Spinal cord (tissue), 10 donors: ENCODE data around the gene AP2B1. TPM values are rescaled to one million over a fixed set of nuclear protein-coding genes. Genes with fewer than 3 reads are reported as not detected.

Source experiments
- DNase-seq, 6 donors: peaks; one replicate each; pipeline versions ENCODE4 v3.0.0 to v3.0.0-alpha.2; 2013 to 2015; ENCODE audit warnings: low spot score in 6 of 6, low read depth in 4 of 6
- H3K27ac ChIP-seq: one replicate; pipeline ENCODE4 v1.5.1; 2013; ENCODE audit warnings: low read depth, low read length, control low read depth
- H3K27me3 ChIP-seq: one replicate; pipeline ENCODE4 v1.6.1; 2013; ENCODE audit warnings: low read length; ENCODE audit not compliant: control insufficient read depth, insufficient read depth
- H3K36me3 ChIP-seq: one replicate; pipeline ENCODE4 v1.6.1; 2013; ENCODE audit warnings: low read length; ENCODE audit not compliant: control insufficient read depth, insufficient read depth
- H3K4me1 ChIP-seq: one replicate; pipeline ENCODE4 v1.6.1; 2013; ENCODE audit warnings: low read length; ENCODE audit not compliant: control insufficient read depth, insufficient read depth
- H3K4me3 ChIP-seq: one replicate; pipeline ENCODE4 v1.5.1; 2013; ENCODE audit warnings: low read depth, low read length, control low read depth
- H3K9me3 ChIP-seq: one replicate; pipeline ENCODE4 v1.6.1; 2013; ENCODE audit warnings: low read length; ENCODE audit not compliant: control insufficient read depth, insufficient read depth
- WGBS: methylation state at CpG from one replicate; pipeline ENCODE4 v1.1.5; 2013; ENCODE audit warnings: missing lambda C conversion rate; ENCODE audit not compliant: insufficient coverage; 5-methylcytosine and 5-hydroxymethylcytosine counted together
- polyA plus RNA-seq, 2 donors: library from polyadenylated mRNA; unstranded; fragments of 120-200 nt; gene quantifications; one replicate each; pipeline ENCODE4 v1.2.1, GENCODE V29; 2013; ENCODE audit not compliant: insufficient read length in 2 of 2
- total RNA-seq, 2 donors: library from RNA; depleted of rRNA in 1 of 2; stranded (reverse); fragments of 120-200 nt in 1 of 2; fragments of >200 nt in 1 of 2; gene quantifications; one replicate each; pipeline versions ENCODE4 v1.2.3 to v1.2.4, GENCODE V29; 2013 to 2014
- donor health status: healthy.

Gene AP2B1
- total and polyA plus RNA-seq, 4 donors = 115 to 287 (median 217) TPM

DNA sequence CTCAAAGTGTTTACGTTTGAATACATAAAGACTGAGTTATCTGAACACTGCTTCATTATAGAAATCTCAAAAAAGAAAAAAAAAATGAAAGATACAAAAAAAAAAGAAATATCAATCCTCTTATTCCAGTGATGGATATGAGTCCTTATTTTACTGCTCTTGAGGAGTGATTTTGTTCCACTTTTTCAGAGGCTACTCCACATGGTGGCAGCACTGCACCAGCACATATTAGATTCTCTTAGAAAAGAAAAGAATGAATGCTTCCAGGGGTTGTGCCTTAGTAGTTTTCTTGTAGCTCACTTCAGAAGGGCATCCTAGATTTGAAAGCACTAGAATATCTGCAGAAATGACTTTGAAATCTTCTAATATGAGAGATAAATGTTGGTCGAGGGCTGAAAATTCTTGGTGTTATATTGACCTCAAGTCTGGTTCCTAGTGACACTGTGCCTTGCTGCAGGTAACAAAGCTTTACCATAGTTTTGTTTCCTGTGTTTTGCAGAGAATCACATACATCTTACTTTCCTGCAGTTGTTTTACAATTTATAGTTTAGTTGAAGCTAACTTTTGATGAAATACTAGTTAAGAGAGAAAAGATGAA lies 25.9 kb downstream of the AP2B1 start:
- no peak overlapping the region for H3K4me3 ChIP-seq
- no peaks in the 10 kb centered on the region for H3K27me3 ChIP-seq
- no peak overlapping the region for H3K27ac ChIP-seq
- DNase-seq = peak; percentile 13 to 90 (median 57)
- no CpG with 5 or more reads among the region's 2 CpGs for WGBS
- no peaks in the 10 kb centered on the region for H3K4me1 ChIP-seq
- peaks cover 18% of the 10 kb centered on the region for H3K36me3 ChIP-seq
- H3K9me3 ChIP-seq = no peaks in the 10 kb centered on the region

DNA sequence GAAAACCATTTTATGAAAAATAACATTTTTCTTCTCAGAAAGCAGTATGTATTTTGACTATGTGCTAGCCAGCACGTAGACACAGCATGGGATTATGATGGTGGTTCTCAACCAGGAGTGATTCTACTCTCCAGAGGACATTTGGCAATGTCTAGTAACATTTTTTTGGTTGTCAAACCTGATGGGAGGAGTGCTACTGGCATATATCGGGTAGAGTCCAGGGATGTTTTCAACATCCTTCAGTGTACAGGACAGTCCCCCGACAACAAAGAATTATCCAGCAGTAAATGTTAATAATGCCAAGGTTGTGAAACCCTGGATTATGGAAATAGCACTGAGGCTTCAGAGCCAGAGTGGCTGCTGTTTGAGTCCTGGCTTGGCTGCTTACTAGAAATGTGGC lies 27.7 kb downstream of the AP2B1 start:
- peaks cover 10% of the 10 kb centered on the region for H3K36me3 ChIP-seq
- no peak for DNase-seq
- no peak overlapping the region for H3K27ac ChIP-seq
- H3K4me3 ChIP-seq = no peak overlapping the region
- 67% methylated on average over 1 of the region's 3 CpGs for WGBS
- H3K9me3 ChIP-seq = no peaks in the 10 kb centered on the region
- no peaks in the 10 kb centered on the region for H3K4me1 ChIP-seq
- H3K27me3 ChIP-seq = no peaks in the 10 kb centered on the region

DNA sequence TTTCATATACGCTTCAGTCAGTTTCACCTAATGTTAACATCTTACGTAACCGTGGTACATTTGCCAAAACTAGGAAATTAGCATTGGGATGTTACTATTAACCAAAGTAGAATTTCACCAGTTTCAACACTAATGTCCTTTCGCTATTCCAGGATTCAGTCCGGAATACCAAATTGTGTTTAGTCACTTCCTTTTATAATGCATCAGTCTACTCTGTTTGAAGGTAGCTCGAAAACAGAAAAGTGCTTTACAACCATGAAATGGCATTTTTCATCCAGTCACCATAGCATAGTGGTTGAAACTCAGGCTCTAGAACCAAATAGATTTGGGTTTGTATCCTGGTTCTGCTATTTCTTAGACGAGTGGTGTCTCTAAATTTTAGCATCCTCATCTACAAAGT lies 29.4 kb downstream of the AP2B1 start:
- no peaks in the 10 kb centered on the region for H3K36me3 ChIP-seq
- no peaks in the 10 kb centered on the region for H3K27me3 ChIP-seq
- WGBS = no CpG with 5 or more reads among the region's 7 CpGs
- H3K27ac ChIP-seq = no peak overlapping the region
- no peak for DNase-seq
- no peaks in the 10 kb centered on the region for H3K4me1 ChIP-seq
- no peaks in the 10 kb centered on the region for H3K9me3 ChIP-seq
- no peak overlapping the region for H3K4me3 ChIP-seq

DNA sequence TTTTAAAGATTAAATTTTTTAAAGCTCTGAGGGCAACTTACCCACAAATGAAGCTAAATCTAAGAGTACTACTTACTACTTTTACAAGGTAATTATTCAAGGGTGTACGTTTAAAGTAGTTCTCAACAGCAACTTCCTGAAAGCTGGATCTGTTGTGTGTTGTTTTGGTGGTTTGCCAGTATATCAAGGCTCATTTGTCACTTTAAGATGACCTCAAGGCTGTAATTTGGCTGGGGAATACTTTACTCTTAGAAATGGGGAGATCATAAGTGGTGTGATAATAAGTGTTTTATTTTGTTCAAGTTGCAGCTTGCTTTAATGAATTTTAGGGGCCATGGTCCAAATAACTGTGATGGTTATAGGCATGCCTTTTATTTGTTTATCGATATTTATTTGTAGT lies 30.4 kb downstream of the AP2B1 start:
- H3K36me3 ChIP-seq = no peaks in the 10 kb centered on the region
- no peaks in the 10 kb centered on the region for H3K4me1 ChIP-seq
- no peak overlapping the region for H3K4me3 ChIP-seq
- DNase-seq = no peak
- H3K9me3 ChIP-seq = no peaks in the 10 kb centered on the region
- no peak overlapping the region for H3K27ac ChIP-seq
- H3K27me3 ChIP-seq = no peaks in the 10 kb centered on the region
- WGBS = no CpG with 5 or more reads among the region's 2 CpGs

DNA sequence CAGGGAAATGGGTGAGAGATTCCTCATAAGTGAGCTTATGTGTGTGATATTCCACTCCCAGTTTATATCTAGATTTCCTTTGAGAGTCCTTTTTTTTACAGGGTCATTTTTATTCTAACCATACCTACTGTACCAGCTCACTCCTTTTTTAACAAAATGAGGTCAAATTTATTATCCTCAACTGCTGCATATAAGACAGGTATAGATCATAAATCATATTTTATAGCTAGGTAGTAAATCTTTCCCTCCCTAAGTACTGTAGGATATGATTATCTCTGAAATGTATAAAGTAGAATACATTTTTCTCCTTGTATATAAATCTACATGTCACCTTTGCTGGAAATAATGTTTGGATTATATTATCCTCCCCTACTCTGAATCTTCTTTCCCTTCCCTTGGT lies 31.5 kb downstream of the AP2B1 start:
- DNase-seq = peak in 1 of 6 donors; percentile 24
- Histone ChIP-seq H3K27me3 (no peaks in the 10 kb centered on the region), H3K36me3 (no peaks in the 10 kb centered on the region), H3K4me1 (no peaks in the 10 kb centered on the region), H3K27ac (no peak overlapping the region), H3K9me3 (no peaks in the 10 kb centered on the region), H3K4me3 (no peak overlapping the region)

DNA sequence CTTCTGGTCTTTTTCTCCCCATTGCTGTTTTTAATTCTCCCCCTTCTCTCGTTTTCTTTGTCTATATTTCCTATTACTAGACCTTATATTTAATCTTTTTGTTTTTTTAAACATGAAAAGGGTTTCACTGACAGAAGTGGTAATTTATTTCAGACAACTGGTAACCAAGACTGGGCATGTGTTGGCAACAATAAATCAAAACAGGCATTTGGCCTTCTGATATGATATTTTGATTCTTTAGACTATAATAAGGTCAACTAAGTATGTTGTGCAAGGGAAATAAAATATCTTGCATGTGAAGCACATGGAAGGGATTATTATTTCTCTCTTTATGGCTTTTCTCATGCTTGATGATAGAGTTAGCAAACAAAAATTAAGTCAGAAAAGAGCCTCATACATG lies 34.6 kb downstream of the AP2B1 start:
- no CpG with 5 or more reads among the region's 1 CpG for WGBS
- no peaks in the 10 kb centered on the region for H3K27me3 ChIP-seq
- no peaks in the 10 kb centered on the region for H3K9me3 ChIP-seq
- H3K27ac ChIP-seq = no peak overlapping the region
- H3K4me3 ChIP-seq = no peak overlapping the region
- DNase-seq = no peak
- no peaks in the 10 kb centered on the region for H3K36me3 ChIP-seq
- H3K4me1 ChIP-seq = no peaks in the 10 kb centered on the region

DNA sequence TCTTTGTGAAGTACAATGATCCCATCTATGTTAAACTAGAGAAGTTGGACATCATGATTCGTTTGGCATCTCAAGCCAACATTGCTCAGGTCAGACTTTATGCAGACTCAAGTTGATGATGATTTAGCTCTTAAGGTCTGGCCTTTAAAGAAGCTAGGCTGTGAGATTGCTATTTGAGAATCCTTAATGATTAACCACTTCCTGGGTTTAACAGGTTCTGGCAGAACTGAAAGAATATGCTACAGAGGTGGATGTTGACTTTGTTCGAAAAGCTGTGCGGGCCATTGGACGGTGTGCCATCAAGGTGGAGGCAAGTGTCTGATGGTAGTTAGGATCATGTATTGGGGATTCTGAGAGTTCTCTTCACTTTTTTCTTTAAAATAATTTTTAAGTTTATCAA lies 40.3 kb downstream of the AP2B1 start:
- H3K4me1 ChIP-seq = no peaks in the 10 kb centered on the region
- H3K9me3 ChIP-seq = no peaks in the 10 kb centered on the region
- no peak overlapping the region for H3K27ac ChIP-seq
- H3K36me3 ChIP-seq = peaks cover 18% of the 10 kb centered on the region
- WGBS = 100% methylated on average over 1 of the region's 4 CpGs
- H3K27me3 ChIP-seq = no peaks in the 10 kb centered on the region
- no peak for DNase-seq
- no peak overlapping the region for H3K4me3 ChIP-seq

DNA sequence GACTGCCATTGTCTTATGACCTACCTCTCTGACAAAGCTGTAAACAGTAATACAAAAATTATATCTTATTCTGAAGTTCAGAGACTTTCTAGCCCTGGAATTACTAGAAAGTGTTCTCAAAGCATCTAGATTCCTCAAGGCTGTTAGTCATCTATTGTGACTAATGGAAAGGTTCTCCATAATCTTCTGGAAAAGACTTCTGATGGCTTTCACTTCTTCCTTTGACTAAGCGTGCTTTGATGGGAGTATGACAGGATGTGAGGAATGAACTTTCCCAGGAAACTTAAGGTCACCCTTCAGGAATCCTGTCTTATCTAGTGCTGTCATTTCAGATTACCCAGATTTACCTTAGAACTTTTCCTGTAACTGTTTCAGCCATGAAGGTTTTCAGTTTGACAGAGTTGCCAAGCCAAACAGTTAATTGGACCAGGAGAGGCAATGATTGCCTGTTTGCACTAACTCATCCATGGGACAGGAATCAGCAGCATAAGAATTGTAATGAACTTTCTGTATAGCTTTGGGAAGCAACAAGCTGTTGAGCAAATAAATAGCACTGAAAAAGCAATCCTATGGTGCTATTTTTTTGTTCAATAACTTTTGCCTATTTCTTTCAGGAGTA lies 43.5 kb downstream of the AP2B1 start:
- Histone ChIP-seq H3K4me1 (no peaks in the 10 kb centered on the region), H3K27me3 (no peaks in the 10 kb centered on the region), H3K27ac (no peak overlapping the region), H3K4me3 (no peak overlapping the region), H3K36me3 (peaks cover 36% of the 10 kb centered on the region), H3K9me3 (no peaks in the 10 kb centered on the region)
- DNase-seq = no peak
- WGBS = no CpG with 5 or more reads among the region's 1 CpG

DNA sequence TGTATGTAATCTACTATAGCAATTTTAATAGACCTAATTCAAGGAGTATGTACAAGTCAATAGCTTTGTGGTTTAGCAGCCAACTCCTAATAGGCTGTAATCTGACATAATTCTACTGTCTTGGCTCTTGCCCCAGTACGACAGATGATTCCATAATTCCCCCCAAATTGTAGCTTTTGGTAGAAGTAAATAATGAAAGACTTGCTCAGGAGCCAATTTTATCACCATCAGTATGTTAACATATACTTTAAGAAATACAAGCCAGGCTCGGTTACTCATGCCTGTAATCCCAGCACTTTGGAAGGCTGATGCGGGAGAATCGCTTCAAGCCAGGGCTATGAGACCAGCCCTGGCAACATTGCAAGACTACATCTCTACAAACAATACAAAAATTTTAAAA lies 53.9 kb downstream of the AP2B1 start:
- WGBS = no CpG with 5 or more reads among the region's 4 CpGs
- Histone ChIP-seq H3K4me1 (no peaks in the 10 kb centered on the region), H3K36me3 (peaks cover 27% of the 10 kb centered on the region), H3K27me3 (no peaks in the 10 kb centered on the region), H3K4me3 (no peak overlapping the region), H3K9me3 (no peaks in the 10 kb centered on the region), H3K27ac (no peak overlapping the region)
- peak in 2 of 6 donors; percentile 8 to 14 for DNase-seq

DNA sequence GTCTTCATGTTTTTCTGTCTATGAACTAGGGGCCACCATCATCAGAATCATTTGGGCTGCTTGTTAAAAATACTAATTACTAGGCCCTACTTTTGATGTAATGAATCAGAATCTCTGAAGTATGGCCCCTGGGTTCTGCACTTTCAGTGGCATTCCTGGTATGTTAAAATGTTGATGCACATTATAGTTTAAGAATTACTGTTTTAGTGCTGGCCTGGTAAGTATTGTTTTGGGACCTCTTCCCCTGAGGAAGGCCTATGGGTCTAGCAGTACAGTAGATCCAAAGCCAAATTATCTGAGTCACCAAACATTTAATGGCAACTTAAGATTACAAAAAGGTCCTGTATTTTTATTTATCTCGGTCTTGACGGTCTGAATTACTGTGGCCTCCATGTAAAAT lies 58.8 kb downstream of the AP2B1 start:
- Histone ChIP-seq H3K27me3 (no peaks in the 10 kb centered on the region), H3K9me3 (no peaks in the 10 kb centered on the region), H3K36me3 (peaks cover 19% of the 10 kb centered on the region), H3K4me1 (no peaks in the 10 kb centered on the region), H3K27ac (no peak overlapping the region), H3K4me3 (no peak overlapping the region)
- no peak for DNase-seq
- WGBS = no CpG with 5 or more reads among the region's 2 CpGs
